Adipose tissue (tissue), 3 donors: ENCODE measurements around the gene LRRC4C. TPM values are rescaled to one million over a fixed set of nuclear protein-coding genes. Genes with fewer than 3 reads are reported as not detected.
"Not testable (repeated sequence)": the region's sequence is repeated elsewhere in the genome, so short reads cannot be mapped to it uniquely, and the experiment has no call there.

Experiments
- H3K27ac ChIP-seq: one replicate; pipeline ENCODE4 v1.5.1; 2013; ENCODE audit warnings: low read depth, low read length
- WGBS, 3 donors: extraction: QIAGEN DNeasy Blood & Tissue Kit; methylation state at CpG; one replicate each; pipeline ENCODE4 v1.1.7; 2013; 5-methylcytosine and 5-hydroxymethylcytosine counted together
- polyA plus RNA-seq, 3 donors: library from polyadenylated mRNA; stranded (reverse); fragments of 200-250 nt; gene quantifications; one replicate each; pipeline ENCODE4 v1.2.3, GENCODE V29; 2013
- donor health status: healthy with polysubstance abuse.
- donor health status: Bipolar disorder and iron deficiency.
- donor health status: healthy.

The LRRC4C gene
- polyA plus RNA-seq, 3 donors = 0.06 to 1.1 (median 0.74) TPM

DNA sequence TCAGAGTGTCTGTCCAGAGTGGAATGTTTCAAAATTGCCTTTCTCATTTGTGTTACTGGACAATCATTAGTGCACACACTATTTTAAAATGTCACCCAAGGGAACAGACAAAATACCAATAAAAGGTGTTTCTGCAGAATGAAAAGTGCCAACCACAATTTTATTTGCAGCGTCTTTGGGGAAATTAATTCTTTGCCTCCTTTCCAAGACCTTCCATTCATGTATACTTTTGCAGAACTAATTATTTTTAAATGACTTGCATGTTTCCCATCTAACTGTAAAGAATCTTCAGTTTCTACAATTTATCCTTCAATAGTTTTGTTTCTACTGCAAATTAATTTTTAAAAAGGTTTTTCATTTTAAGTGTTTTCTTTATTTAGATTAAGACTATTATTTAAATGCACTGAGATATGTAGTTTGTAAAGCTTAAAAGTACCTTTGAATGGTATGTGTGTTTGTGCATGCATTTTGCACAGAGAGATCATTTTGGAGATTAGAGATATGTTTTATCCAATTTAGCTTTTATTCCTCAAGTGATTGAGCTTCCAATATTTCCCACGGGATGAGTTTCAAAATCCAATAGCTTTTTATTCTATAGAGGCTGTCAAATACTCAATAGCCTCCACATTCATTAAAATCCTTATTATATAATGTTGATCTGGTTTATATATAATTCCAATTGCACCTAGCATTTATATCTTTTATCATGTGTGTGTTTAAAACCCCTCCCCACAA lies 1235.7 kb downstream of the LRRC4C start:
- WGBS, 3 donors = 76 to 86% (median 79%) methylated on average over 2 of the region's 2 CpGs
- no peak overlapping the region for H3K27ac ChIP-seq

DNA sequence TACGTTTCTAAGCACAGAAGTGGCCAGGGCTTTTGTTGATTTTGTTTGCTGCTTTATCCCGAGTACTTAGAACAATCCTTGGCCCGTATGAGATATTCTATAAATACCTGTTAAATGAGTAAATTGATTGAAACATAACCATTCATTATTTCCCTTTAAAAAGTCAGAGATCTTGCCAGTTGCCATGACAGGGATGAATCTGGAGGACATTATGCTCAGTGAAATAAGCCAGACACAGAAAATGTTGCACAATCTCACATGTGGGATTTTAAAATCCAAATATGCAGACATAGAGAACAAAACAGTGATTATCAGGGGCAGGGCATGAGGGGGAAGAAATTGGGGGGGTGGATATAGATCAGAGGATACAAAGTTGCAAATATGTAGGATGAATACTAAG lies 1240.1 kb downstream of the LRRC4C start:
- H3K27ac ChIP-seq = no peak overlapping the region
- 44 to 56% (median 52%) methylated on average over 3 of the region's 3 CpGs for WGBS, 3 donors

DNA sequence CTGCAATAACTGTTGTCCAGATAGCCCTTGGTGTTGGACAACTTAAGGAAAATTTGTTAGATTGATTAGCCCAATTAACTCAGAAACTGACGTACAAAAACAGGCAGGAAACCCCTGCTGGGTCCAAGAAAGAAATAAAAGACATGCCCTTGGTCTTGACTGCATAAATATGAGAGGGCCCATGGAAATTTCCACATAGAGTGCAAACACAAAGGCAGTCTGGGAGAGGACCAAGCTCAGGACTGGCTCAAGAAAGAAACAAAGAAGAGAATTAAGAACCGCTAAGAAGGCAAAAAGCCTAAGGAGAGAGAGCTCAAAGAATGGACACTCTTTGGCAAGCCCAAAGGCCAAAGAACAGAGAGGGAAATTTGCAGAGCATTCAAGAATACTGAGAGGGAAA lies 1243.9 kb downstream of the LRRC4C start:
- no peak overlapping the region for H3K27ac ChIP-seq

DNA sequence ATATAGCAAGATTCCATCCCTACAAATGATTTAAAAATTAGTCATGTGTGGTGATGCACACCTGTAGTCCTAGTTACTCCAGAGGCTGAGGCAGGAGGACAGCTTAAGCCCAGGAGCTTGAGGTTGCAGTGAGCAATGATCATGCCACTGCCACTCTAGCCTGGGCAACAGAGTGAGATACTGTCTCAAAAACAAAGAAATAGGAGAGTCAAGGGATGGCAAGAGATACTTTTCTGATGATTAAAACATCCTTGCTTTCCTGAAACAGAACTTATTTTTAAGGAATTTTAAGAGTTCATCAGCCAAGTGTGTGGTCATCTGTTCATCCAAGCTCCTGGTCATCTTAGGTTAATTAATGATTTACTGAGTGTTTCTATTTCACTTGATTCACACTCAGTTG lies 1252.0 kb downstream of the LRRC4C start:
- no peak overlapping the region for H3K27ac ChIP-seq

More for the DNA sequence above, 1243.9 kb downstream of the LRRC4C start:
- WGBS, 3 donors = 46 to 80% (median 77%) methylated on average over 2 of the region's 2 CpGs

DNA sequence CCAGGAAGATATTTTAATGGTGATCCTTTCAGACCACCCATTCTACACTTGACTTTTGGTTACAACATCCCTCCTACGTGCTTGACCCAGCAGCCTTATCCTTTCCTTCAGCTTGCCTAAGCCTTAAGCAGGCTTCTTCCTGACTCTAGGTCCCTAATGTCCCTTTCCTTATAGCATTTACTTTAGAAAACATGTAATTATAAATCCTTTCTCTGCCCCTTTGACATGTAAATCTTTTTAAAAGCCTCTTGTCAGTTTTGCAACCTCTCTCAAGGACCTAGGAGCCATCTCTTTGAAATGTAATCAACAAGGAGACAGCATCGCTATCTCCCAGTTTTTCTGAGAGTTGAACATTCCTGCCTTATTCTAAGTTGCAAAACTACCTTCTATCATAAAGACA lies 1255.2 kb downstream of the LRRC4C start:
- no peak overlapping the region for H3K27ac ChIP-seq
- 68 to 75% (median 74%) methylated on average over 2 of the region's 2 CpGs for WGBS, 3 donors

DNA sequence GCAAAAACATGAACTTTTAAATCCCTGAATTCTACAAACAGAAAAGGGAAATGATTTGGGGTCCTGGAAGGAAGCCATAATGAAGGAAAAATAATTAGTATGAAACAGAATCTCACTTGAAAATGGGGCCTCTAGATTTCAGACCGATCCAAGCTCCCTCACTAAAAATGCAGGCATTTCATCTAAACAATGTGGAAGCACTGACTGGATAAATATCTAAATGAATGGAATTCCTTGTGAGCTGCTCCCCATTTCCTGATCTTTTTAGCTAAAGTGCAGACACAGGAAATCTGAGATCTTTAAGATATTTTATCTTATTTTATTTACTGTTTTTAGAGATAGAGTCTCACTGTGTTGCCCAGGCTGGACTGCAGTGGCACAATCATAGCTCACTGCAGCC lies 1255.8 kb downstream of the LRRC4C start:
- no peak overlapping the region for H3K27ac ChIP-seq
- WGBS, 3 donors = 13 to 24% (median 24%) methylated on average over 1 of the region's 1 CpG

DNA sequence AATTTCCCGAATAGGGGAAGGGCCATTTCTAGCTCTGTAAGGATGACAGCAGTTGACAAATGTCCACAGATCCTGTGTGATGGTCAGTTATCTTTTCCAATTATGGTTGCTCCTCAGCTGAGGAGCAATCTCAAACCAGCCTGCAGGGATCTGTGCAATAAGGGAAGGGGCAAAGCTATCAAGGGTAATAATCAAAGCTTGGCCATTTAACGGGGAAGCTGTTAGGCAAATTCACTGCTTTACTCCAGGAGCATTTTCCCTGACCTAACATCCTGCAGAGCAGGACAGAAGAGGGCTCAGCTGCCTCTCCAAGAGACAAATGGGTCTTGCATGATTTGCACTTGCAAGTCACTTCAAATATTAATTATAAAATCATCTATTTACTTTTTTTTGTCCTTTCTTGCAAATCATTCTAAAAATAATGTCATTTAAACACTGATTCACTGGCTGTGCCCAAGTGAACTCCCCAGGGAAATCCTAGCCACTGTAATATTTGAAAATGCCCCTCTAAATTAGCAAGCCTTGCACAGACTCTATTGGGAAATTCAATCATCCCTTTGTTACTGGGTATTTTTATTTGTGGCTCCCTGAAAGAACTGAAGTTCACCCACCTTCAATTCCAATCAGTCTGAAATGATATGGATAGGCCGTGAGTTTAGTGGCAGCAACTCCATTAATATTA lies 1256.7 kb downstream of the LRRC4C start:
- 42 to 56% (median 51%) methylated on average over 3 of the region's 3 CpGs for WGBS, 3 donors

DNA sequence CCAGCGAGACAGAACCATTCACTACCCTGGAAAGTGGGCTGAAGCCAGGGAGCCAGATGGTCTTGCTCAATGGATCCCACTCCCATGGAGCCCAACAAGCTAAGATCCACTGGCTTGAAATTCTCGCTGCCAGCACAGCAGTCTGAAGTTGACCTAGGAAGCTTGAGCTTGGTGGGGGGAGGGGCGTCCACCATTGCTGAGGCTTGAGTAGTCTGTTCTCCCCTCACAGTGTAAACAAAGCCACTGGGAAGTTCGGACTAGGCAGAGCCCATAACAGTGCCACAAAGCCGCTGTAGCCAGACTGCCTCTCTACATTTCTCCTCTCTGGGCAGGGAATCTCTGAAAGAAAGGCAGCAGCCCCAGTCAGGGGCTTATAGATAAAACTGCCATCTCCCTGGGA lies 1266.9 kb downstream of the LRRC4C start:
- 60 to 82% (median 74%) methylated on average over 5 of the region's 5 CpGs for WGBS, 3 donors
- H3K27ac ChIP-seq = not testable (repeated sequence)

More for the DNA sequence above, 1256.7 kb downstream of the LRRC4C start:
- H3K27ac ChIP-seq = no peak overlapping the region

DNA sequence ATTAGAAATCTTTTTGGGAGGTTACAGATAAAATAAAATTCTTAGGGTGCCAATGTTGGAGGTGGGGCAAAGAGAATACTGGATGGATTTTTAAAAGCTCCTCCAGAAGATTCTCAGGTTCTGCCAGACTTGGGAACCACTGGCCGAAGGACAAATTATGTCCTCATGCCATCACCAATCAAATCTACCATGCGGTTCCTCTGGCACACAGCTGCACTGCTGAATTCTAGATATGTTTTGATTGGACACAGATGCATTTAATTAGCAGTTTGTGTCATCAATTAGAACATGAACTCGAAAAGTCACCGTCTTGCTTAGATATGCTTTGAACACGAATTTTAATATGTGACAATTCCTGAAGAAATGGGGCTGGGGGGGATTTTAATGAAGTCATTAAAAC lies 1269.2 kb downstream of the LRRC4C start:
- no peak overlapping the region for H3K27ac ChIP-seq
- WGBS, 3 donors = 52 to 78% (median 77%) methylated on average over 5 of the region's 5 CpGs

DNA sequence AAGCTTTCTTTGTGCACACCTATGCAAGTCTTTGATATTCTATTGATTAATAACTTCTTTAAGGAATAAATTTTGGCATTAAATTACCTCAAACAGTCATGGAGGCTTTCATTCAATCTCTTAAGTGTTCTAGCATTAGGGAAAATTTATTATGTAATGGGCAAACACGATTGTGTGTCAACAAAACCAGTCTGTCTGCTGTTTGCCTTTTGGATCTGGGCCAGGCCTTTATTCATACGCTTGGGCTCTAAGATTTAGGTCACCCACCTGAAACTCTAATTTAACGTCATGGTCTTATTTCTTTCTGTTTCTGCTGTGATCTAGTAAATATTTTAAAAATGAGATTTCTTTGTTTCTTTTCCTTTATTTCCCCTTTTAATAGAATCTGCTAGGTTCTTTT lies 1270.6 kb downstream of the LRRC4C start:
- WGBS, 3 donors = 39 to 64% (median 63%) methylated on average over 3 of the region's 3 CpGs
- no peak overlapping the region for H3K27ac ChIP-seq

DNA sequence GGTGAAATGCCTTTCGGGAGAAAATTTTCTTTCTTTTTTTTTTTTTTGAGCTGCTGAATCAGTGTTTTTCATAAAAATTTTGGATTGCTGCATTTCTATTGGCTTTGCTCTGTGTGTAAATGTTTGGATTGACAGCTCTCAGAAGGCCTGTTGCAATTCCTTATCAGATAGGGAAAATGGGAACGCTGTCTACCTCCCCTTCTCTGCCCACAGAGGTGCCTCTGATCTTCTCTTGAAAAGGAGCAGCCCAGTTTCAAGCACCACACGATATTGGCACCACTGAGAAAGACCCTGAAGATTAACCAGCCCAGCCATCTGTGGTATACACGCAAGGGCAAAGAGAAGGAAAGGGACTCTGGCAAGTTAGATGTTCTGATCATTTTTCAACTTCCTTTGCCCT lies 1272.2 kb downstream of the LRRC4C start:
- no peak overlapping the region for H3K27ac ChIP-seq
- 34 to 72% (median 58%) methylated on average over 4 of the region's 4 CpGs for WGBS, 3 donors

DNA sequence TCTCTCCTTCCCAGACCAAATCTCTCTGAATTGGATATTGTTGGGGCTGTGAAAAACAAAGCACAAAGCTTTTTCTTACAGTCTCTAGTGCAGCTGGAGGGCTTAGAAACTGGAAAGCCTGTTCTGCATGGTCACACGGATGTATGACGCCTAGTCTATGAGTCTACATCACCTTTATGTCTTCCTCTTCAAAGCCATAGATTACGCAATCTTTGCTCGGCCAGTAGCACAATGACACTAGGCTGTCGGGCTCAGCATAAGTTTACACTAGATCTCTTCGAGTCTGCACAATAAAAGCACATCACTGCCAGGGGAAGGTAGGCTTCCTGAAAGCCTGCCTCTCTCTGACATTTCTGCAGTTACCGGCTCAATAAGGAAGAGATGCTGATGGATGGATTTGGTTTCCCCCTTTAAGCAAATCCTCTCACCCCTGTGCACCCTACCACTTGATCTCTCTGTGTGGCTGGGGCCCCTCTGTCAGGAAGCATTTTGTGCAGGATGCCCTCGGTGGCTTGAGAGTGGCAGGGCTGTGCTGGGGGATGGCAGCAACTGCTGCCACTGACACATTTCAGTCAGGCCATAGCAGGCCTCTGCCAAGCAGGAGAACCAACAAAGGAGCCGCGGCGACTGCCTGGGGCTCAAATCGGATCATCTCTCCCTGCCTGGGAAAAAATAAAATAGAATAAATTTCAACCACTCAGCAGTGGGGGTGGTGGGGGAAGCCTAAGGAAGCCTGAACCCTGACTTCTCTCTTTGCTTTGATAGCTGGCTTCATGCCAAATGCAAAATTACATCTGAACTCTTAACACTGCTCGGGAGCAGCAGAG lies 1272.8 kb downstream of the LRRC4C start:
- H3K27ac ChIP-seq = no peak overlapping the region
- 54 to 62% (median 57%) methylated on average over 13 of the region's 13 CpGs for WGBS, 3 donors

DNA sequence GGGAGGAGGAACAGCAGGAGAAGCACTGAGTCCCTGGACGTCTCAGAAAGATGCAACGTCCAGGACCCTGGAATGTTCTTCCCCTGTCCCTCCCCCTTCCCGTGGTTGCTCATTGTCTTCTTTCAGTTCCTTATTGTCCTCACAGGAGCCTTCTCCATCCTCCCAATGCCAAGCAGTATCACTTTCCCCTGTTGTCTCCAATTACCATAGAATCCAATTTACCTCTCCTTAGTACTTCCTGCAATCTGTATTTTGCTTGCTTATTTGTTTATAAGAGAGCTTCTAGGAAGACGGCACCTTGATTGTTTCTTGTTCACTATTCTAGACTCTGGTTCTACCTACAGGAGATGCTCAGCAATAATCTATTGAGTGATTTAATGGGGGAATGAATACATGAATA lies 1273.7 kb downstream of the LRRC4C start:
- H3K27ac ChIP-seq = no peak overlapping the region
- 47 to 75% (median 74%) methylated on average over 4 of the region's 4 CpGs for WGBS, 3 donors

DNA sequence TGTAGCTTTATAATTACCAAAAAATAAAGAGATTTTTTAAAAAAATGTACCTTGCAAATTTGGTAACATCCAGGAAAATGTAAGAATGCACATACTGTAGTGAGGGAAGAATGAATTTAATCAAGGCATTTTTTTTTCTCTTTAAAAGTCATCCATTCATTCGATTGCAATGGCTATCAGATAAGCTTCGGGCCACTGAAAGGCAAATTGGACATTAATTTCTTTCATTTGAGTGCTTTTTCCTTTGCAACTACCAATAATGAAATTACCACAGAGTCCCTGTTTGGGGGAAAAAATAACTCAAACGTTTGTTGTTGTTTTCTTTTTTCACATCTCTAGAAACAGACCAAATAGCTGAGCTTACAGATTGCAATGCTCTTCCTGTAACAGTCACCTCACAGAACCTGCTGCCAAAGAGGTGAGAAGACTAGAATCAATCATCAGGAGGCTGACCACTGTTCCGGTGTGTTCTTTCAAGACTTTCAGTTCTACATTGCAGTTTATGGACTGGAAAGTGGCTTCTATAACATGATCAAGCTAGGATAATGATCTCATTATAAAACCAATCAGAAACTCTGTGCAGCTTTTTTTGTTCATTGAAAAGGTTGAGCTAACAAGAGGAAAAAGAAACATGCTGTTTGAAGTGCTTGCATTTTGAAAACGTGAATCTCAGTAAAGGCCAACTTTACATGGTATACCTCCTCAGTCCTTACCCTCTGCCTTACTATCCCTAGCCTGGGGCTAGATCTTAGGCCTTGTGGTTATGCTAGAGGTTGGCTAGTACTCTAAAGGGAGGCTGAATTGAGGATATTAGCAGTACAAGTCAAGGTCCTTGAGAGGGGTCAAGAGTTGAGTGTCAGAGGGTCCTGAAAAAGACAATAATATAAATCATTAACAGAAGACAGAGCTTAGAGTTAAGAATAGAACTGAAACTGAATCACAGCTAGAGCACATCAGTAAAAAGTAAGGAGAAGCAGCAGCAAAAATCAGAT lies 1276.1 kb downstream of the LRRC4C start:
- 39 to 67% (median 60%) methylated on average over 5 of the region's 5 CpGs for WGBS, 3 donors
- no peak overlapping the region for H3K27ac ChIP-seq

DNA sequence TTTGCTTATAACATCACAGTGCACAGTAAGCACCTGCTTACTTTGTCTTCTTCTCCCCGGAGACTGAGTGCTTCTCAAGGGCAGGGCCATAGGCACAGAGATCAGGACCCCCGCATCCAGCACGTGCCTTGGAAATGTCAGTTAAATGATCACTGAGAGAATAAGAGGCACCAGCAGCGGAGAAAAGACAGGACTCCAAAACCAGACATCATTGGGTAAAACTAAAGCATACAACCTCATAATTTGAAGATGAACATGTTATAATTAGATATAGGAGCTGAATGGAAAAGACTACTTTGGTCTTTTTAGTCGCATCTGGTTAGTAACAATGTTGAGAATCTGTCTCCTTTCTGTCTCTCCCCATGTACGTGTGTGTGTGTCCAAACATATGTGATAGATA lies 1279.9 kb downstream of the LRRC4C start:
- H3K27ac ChIP-seq = no peak overlapping the region
- WGBS, 3 donors = 70 to 86% (median 85%) methylated on average over 6 of the region's 6 CpGs

DNA sequence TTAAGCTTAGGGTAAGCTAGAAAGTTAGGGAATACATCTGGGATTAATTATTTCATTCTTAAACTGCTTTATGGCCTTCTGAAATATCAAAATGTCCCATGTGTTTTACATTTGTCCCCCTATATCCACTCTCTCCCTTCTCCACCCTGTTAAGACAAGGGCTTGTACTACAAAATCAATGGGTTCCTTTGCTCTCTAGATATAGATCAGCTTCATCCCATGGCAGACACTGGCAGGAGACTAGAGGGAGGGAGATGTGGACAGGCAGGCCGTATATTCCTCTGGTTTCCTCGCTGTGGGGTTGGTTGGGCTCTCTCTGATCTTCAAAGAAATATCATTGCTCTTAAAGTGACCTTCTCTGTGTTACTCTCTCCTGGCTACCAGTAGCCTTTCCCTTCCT lies 1281.0 kb downstream of the LRRC4C start:
- H3K27ac ChIP-seq = no peak overlapping the region
- WGBS, 3 donors = 51 to 73% (median 63%) methylated on average over 2 of the region's 2 CpGs

DNA sequence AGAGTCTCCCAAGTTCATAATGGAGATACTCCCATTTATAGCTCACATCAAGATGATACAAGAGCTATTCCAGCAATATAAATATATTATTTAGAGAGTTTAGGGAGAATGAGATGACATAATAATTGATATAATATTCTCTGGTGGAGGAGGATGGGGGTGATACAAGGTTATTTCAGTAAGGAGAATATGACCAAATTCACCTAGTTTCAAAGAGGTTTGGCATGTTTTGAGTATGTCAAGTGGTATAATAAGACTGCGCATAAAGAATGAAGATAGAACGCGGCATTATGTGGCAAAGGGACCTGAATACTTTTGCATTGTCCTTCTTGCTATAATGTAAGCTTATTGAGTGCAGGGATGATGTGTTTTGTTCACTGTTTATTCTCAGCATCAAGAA lies 1283.5 kb downstream of the LRRC4C start:
- WGBS, 3 donors = 96 to 99% (median 97%) methylated on average over 3 of the region's 3 CpGs
- no peak overlapping the region for H3K27ac ChIP-seq

DNA sequence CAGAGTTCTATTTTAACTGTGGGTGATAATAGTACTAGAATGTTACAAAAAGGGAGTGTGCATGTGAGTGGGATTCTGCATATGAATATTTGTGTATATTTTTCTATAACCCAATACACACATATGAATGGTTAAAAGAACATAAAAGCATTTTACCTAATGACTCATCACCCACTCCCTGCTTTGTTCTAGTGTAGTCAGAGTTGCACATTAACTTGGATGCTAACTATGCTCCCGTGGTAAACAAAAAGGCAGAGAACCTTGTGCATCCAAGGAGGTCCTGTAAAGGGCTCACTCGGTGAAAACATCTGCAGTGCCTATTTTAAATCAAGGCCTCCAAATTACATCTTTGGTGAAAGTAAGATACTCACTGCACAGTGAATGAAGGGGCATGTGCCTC lies 1289.4 kb downstream of the LRRC4C start:
- H3K27ac ChIP-seq = no peak overlapping the region
- 20 to 59% (median 48%) methylated on average over 2 of the region's 2 CpGs for WGBS, 3 donors
